GM18517 (cell line): ENCODE data around the gene BCR.

Source experiments
- ATAC-seq: cut with Tn5 transposase; IDR thresholded peaks from one replicate; pipeline ENCODE4 v1.9.1; 2021; ENCODE audit warnings: mild to moderate bottlenecking, moderate library complexity; ENCODE audit not compliant: unreplicated experiment

Gene BCR

GRCh38 chr22:23258826-23259170 lies 78.5 kb downstream of the BCR start:
- no peak for ATAC-seq

- no peak for ATAC-seq
These were observed 79.8 kb downstream of the BCR start for GRCh38 chr22:23259916-23260644.

- ATAC-seq = no peak
These were observed 80.6 kb downstream of the BCR start for GRCh38 chr22:23260645-23261581.

GRCh38 chr22:23261900-23262450 lies 81.7 kb downstream of the BCR start:
- ATAC-seq = no peak

GRCh38 chr22:23262518-23263332 lies 82.4 kb downstream of the BCR start:
- no peak for ATAC-seq

- no peak for ATAC-seq
These were observed 83.6 kb downstream of the BCR start for GRCh38 chr22:23263651-23264555.

GRCh38 chr22:23264610-23265367 lies 84.5 kb downstream of the BCR start:
- no peak for ATAC-seq

- ATAC-seq = no peak
These were observed 85.0 kb downstream of the BCR start for GRCh38 chr22:23265368-23265700.

- ATAC-seq = no peak
These were observed 86.5 kb downstream of the BCR start for GRCh38 chr22:23266780-23267179.

GRCh38 chr22:23267226-23268043 lies 87.1 kb downstream of the BCR start:
- no peak for ATAC-seq

GRCh38 chr22:23268139-23268712 lies 87.9 kb downstream of the BCR start:
- no peak for ATAC-seq

- no peak for ATAC-seq
These were observed 88.6 kb downstream of the BCR start for GRCh38 chr22:23268877-23269276.

- ATAC-seq = no peak
These were observed 89.3 kb downstream of the BCR start for GRCh38 chr22:23269441-23270211.

GRCh38 chr22:23270212-23270733 lies 90.0 kb downstream of the BCR start:
- no peak for ATAC-seq

GRCh38 chr22:23270798-23271596 lies 90.7 kb downstream of the BCR start:
- ATAC-seq = no peak

- ATAC-seq = no peak
These were observed 91.2 kb downstream of the BCR start for GRCh38 chr22:23271597-23271908.

GRCh38 chr22:23272371-23272770 lies 92.1 kb downstream of the BCR start:
- no peak for ATAC-seq
